HG02763 (cell line): Measurements from ENCODE around the gene ABCG8.

Experiments used
- ATAC-seq: cut with Tn5 transposase; IDR thresholded peaks from one replicate; pipeline ENCODE4 v1.9.1; 2021; ENCODE audit warnings: mild to moderate bottlenecking, moderate library complexity; ENCODE audit not compliant: unreplicated experiment

Gene ABCG8

DNA sequence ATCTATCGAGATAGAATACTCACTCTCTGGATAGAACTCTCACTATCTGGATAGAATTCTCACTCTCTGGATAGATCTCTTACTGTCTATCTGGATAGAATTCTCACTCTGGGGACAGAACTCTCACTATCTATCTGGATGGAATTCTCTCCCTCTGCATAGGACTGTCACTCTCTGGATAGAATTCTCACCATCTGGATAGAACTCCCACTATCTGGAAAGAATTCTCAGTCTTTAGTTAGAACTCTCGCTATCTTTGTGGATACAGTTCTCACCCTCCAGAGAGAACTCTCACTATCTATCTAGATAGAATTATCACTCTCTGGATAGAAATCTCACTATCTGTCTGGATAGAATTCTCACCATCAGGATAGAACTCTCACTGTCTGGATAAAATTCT lies 16.5 kb downstream of the ABCG8 start:
- no peak for ATAC-seq

DNA sequence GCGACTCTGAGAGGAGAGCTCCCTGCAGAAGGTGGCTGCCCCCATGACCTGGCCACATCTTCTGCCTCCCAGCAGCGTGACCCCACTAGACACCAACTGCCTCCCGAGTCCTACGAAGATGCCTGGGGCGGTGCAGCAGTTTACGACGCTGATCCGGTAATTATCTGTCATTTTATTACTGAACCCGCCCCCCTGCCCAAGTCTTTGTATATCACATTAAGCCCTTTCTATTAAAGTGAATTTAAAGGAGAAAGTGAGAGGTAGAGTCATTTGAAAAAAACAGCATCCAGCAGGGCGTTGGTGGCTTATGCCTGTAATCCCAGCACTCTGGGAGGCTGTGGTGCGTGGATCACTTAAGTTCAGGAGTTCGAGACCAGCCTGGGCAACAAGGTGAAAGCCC lies 33.4 kb downstream of the ABCG8 start:
- no peak for ATAC-seq

DNA sequence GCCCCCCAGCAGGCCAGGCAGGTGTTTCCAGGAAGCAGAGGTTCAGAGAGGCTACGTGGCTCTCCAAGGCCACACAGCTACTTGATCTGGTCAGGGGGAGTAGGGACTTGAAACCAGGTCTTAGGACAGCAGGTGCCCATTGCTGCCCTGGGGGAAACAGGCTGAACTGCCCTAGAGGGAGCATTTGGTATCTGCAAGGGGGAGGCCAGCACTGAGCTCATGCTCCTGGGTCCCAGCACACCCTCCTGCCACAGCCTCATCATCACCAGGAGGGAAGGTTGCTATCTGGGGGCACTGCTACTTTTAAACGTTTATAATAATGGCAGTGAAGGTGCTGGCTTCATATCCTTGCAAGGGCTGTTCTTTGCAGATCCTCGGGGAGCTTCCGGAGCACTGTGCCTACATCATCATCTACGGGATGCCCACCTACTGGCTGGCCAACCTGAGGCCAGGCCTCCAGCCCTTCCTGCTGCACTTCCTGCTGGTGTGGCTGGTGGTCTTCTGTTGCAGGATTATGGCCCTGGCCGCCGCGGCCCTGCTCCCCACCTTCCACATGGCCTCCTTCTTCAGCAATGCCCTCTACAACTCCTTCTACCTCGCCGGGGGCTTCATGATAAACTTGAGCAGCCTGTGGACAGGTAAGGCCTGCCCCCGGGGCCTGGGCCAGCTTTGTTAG lies 36.1 kb downstream of the ABCG8 start:
- ATAC-seq: no peak

- peak; percentile 65 for ATAC-seq
Observed at GRCh38 chr2:43877782-43878464, 39.2 kb downstream of the ABCG8 start.

- no peak for ATAC-seq
Observed at GRCh38 chr2:43879261-43879660, 40.5 kb downstream of the ABCG8 start.

DNA sequence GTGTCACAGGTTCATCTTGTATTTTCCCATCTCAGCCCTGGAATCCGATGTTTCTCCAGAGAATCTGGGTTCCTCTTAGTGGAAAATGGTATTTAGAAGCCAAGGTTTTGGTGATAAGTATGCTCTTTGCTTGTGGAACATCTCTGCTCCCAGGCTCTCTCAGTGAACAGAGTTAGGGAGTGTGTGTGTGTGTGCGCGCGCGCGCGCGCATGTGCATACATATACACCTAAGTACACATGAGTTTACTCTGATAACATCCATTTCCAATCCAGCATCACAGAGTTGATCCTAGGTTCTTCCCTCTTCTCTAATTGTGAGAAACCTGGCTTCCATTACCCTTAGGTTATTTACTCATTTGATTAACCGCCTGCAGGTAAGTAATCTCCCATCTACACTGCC lies 41.7 kb downstream of the ABCG8 start:
- no peak for ATAC-seq

- no peak for ATAC-seq
Observed at GRCh38 chr2:43880952-43881351, 42.2 kb downstream of the ABCG8 start.

- ATAC-seq: no peak
Observed at GRCh38 chr2:43882312-43882711, 43.5 kb downstream of the ABCG8 start.

DNA sequence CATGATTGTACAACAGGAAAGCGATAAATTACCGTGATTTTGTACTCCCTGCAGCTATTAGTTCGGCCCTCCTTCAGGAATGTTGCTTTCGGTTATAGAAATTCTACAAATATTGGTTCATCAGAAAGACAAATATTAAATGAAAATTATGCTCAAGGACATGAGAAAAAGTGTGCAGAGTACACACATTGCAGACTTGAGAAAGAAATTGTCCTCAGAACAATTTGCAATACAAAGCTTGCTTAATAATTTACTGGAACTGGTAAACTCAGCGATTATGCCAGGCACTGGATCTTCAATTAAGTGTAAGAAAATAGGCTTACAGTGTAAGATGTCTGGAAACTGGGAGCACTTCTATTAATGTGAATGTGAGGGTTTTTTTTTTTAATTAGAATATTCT lies 45.9 kb downstream of the ABCG8 start:
- ATAC-seq: no peak

- no peak for ATAC-seq
Observed at GRCh38 chr2:43885132-43885632, 46.4 kb downstream of the ABCG8 start.

DNA sequence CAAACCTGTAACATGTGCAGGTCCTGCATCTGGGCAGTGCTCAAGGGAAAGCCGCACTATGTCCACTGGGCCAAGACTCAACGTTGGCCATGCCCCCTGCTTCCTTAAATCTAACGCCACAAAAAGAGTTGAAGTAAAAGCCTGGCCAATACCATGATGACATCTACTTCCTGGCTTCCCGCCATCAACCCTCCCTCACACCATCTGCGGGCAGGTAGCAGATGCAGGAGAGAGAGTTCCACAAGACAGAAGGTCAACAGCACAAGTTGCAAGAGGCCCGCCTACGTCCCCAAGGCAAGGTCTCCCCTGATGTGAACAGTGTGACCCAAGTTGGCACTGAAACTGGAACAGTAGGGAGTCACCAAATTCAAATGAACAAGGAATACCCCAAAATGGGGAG lies 48.4 kb downstream of the ABCG8 start:
- ATAC-seq: no peak

- no peak for ATAC-seq
Observed at GRCh38 chr2:43889416-43889815, 50.6 kb downstream of the ABCG8 start.

DNA sequence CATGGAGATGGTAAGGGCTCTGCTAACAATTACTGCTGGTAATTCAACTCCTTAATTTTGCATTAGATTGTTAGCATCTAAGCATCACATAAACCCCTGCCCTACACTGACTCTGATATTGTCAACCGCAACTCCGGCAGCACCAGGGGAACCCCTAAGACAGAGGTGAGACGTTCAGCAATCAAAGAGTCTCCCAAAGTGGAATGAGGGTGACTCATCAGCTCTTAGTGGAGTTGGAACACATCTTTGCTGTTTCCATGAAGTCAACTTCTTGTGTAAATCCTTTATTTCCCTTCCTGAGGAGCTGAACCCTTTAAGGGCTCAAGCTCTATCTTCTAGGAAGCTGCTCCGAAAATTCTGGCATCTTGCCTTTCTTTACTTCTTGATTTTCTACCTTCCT lies 52.1 kb downstream of the ABCG8 start:
- no peak for ATAC-seq

GRCh38 chr2:43894743-43895142 lies 56.0 kb downstream of the ABCG8 start:
- no peak for ATAC-seq

DNA sequence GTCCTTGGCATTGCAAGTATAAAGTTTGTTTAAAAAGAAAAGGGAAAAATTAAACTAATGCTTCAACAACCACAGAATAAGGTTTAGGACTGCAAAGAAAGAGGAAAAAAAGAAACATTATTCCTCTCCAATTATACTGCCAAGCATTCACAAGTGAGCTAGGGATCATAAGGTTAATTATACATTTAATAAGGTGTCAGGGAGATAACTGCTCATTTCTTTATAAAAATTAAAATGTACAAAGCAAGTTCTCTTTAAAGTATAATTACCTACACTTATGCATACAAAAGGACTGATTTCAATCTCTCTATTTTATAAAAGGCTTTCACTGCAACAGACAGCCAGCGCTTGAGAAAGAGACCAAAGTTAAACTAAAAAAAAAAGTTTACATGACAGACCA lies 58.1 kb downstream of the ABCG8 start:
- ATAC-seq: no peak

GRCh38 chr2:43897492-43897891 lies 58.7 kb downstream of the ABCG8 start:
- no peak for ATAC-seq

- ATAC-seq: no peak
Observed at GRCh38 chr2:43898134-43898837, 59.5 kb downstream of the ABCG8 start.

GRCh38 chr2:43898838-43899346 lies 60.1 kb downstream of the ABCG8 start:
- ATAC-seq: no peak

DNA sequence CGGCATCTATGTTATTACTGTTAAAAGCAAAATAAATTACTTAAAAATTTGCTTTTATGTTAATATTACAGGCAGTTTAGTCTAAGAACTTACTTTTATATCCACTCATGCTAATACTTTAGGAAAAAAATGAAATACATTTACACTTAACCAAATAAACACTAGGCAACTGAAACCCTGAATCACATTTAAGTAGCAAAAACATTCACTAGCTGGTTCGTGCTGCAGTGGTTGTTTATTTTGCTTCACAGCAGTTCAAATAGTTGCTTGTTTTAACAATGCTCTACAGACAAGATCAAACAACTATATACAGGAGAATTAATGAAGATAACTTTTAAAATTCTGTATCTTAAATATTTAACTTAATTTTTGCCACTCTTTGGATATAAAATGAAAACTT lies 60.8 kb downstream of the ABCG8 start:
- no peak for ATAC-seq

DNA sequence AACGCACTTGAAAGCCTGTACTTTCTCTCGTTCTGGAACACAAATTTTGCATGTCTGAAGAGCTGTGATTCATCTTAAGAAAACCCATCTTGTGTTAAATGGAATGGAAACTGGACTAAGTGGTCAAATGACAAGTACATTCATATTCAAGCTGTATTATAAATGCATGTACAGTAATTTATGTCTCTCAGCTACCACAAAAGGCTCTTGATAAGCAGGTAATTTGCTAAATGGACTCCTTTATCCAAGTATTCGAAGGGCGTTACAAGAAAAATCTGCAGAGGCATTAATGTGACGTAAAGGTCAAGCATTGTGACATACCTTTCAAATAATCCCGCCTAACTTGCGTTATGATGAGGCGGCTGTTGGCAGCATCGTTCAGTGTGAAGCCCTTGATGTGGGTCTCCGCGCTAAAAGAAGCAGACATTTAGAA lies 66.6 kb downstream of the ABCG8 start:
- no peak for ATAC-seq

DNA sequence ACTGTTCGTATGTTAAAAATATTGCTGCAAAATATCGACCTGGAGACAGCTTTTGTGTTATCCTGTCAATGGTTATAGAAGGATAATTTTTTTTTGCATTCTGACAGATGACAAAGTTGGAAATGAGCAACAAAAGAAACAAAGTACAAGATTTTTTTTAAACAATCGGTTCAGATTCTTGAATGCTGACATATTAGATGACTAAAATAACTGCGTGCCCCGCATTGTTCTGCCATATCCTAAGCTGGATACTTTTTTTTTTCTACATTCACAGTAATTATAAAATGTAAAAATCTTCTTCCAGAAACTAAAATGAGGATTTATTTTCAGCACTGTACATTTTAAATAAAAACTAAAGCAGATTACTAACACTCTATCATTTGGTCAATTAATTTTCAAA lies 67.1 kb downstream of the ABCG8 start:
- no peak for ATAC-seq
